NCI-H2227 (cell line): ENCODE data around the gene SPDYE1.
"Not testable (repeated sequence)": the region's sequence is repeated elsewhere in the genome, so short reads cannot be mapped to it uniquely, and the experiment has no call there.

Experiments
- DNase-seq: peaks from one replicate; lab custom pipeline; 2025; ENCODE audit not compliant: unreplicated experiment; lab: John Stamatoyannopoulos, UW

The SPDYE1 gene

GRCh38 chr7:43992896-43993295, 4.8 kb upstream of the SPDYE1 start:
- DNase-seq = not testable (repeated sequence)

- DNase-seq = not testable (repeated sequence)
Observed at GRCh38 chr7:43994681-43995080, 3.0 kb upstream of the SPDYE1 start.

- DNase-seq = not testable (repeated sequence)
Observed at GRCh38 chr7:44012081-44012480, 14.4 kb downstream of the SPDYE1 start.

GRCh38 chr7:44015090-44015489, 17.4 kb downstream of the SPDYE1 start:
- DNase-seq = not testable (repeated sequence)

GRCh38 chr7:44018857-44019807, 21.4 kb downstream of the SPDYE1 start:
- peak; percentile 98 for DNase-seq

GRCh38 chr7:44019825-44020224, 22.1 kb downstream of the SPDYE1 start:
- not testable (repeated sequence) for DNase-seq

- not testable (repeated sequence) for DNase-seq
Observed at GRCh38 chr7:44022069-44022468, 24.4 kb downstream of the SPDYE1 start.

GRCh38 chr7:44022796-44023467, 25.2 kb downstream of the SPDYE1 start:
- DNase-seq = not testable (repeated sequence)

- not testable (repeated sequence) for DNase-seq
Observed at GRCh38 chr7:44029433-44029832, 31.7 kb downstream of the SPDYE1 start.

GRCh38 chr7:44030029-44030428, 32.3 kb downstream of the SPDYE1 start:
- DNase-seq = not testable (repeated sequence)

- not testable (repeated sequence) for DNase-seq
Observed at GRCh38 chr7:44031319-44031718, 33.6 kb downstream of the SPDYE1 start.

GRCh38 chr7:44032031-44032430, 34.3 kb downstream of the SPDYE1 start:
- DNase-seq = not testable (repeated sequence)

GRCh38 chr7:44033971-44034844, 36.5 kb downstream of the SPDYE1 start:
- not testable (repeated sequence) for DNase-seq

- not testable (repeated sequence) for DNase-seq
Observed at GRCh38 chr7:44036364-44036763, 38.7 kb downstream of the SPDYE1 start.

GRCh38 chr7:44037951-44038350, 40.3 kb downstream of the SPDYE1 start:
- not testable (repeated sequence) for DNase-seq

GRCh38 chr7:44038553-44038952, 40.9 kb downstream of the SPDYE1 start:
- DNase-seq = not testable (repeated sequence)

- peak; percentile 82 for DNase-seq
Observed at GRCh38 chr7:44038961-44039558, 41.4 kb downstream of the SPDYE1 start.

GRCh38 chr7:44039800-44040492, 42.2 kb downstream of the SPDYE1 start:
- not testable (repeated sequence) for DNase-seq

GRCh38 chr7:44040493-44040891, 42.8 kb downstream of the SPDYE1 start:
- DNase-seq = peak; percentile 55

- DNase-seq = no peak
Observed at GRCh38 chr7:44042221-44042620, 44.5 kb downstream of the SPDYE1 start.
